Sigmoid colon (tissue), 4 donors: ENCODE results near the gene SLC44A5.

ENCODE experiments used
- POLR2A ChIP-seq, 2 donors: fragments of 450-650 bp; IDR thresholded peaks; one replicate each; pipeline ENCODE4 v1.6.1; 2016; ENCODE audit warnings: antibody characterized with exemption in 2 of 2, mild to moderate bottlenecking in 2 of 2, moderate library complexity in 2 of 2
- POLR2AphosphoS5 ChIP-seq, 4 donors: sonication (generic); formaldehyde crosslinking; IDR thresholded peaks; one replicate each; pipeline ENCODE4 v1.6.1; 2017; ENCODE audit warnings: antibody characterized with exemption in 4 of 4
- TF ChIP-seq, protein P1 (sequence below), 4 experiments: fragments of 450-650 bp in 3 of 4; fragments of 200-600 bp in 1 of 4; IDR thresholded peaks; one replicate each; pipeline ENCODE4 v1.5.1; 2016 to 2019; ENCODE audit warnings: antibody characterized with exemption in 4 of 4, mild to moderate bottlenecking in 3 of 4, moderate library complexity in 2 of 4

DNA sequence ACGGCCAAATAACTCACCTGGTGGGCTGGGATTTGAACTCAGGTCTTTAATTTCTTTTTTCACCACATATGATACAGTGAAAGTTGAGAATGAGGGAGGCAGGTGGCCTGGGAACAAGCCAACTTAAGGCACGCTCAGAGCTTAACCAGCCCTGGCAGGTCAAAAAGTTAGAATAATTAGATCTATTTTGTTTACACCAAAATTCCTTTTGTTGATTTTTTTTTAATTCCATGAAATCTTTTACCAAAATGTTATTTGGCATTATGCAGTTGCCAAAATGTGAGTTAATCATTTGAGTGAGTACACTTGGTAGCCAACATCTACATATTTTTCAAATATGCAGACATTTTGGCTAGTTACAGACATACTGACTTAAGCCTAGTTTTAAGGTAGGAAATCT is 439.9 kb downstream of the SLC44A5 start:
- TF ChIP-seq, protein P1, sequence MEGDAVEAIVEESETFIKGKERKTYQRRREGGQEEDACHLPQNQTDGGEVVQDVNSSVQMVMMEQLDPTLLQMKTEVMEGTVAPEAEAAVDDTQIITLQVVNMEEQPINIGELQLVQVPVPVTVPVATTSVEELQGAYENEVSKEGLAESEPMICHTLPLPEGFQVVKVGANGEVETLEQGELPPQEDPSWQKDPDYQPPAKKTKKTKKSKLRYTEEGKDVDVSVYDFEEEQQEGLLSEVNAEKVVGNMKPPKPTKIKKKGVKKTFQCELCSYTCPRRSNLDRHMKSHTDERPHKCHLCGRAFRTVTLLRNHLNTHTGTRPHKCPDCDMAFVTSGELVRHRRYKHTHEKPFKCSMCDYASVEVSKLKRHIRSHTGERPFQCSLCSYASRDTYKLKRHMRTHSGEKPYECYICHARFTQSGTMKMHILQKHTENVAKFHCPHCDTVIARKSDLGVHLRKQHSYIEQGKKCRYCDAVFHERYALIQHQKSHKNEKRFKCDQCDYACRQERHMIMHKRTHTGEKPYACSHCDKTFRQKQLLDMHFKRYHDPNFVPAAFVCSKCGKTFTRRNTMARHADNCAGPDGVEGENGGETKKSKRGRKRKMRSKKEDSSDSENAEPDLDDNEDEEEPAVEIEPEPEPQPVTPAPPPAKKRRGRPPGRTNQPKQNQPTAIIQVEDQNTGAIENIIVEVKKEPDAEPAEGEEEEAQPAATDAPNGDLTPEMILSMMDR (IDR thresholded peaks at IDR 0.05) = no peak
- TF ChIP-seq POLR2AphosphoS5 (IDR thresholded peaks at IDR 0.05) (no peak), POLR2A (IDR thresholded peaks at IDR 0.05) (no peak)
